Skin of body (tissue), 2 donors: ENCODE results near the gene LGR4. TPM values are rescaled to one million over a fixed set of nuclear protein-coding genes. Genes with fewer than 3 reads are reported as not detected.

ENCODE experiments used
- DNase-seq: peaks from one replicate; lab custom pipeline; 2025; lab: John Stamatoyannopoulos, UW
- total RNA-seq: library from RNA; depleted of rRNA; stranded (reverse); fragments of >200 nt; gene quantifications from one replicate; pipeline ENCODE4 v1.2.3, GENCODE V29; 2014

Gene LGR4
- total RNA-seq, 1 donor from 2014 or later: 142 TPM

GRCh38 chr11:27485930-27486773 lies 13.6 kb upstream of the LGR4 start:
- DNase-seq: peak; percentile 65

GRCh38 chr11:27482793-27483192 lies 10.2 kb upstream of the LGR4 start:
- DNase-seq: no peak

GRCh38 chr11:27481992-27482391 lies 9.4 kb upstream of the LGR4 start:
- no peak for DNase-seq

- no peak for DNase-seq
Measured at GRCh38 chr11:27477831-27478230, 5.2 kb upstream of the LGR4 start.

GRCh38 chr11:27477243-27477642 lies 4.7 kb upstream of the LGR4 start:
- DNase-seq: no peak

- DNase-seq: no peak
Measured at GRCh38 chr11:27475622-27476021, 3.0 kb upstream of the LGR4 start.

GRCh38 chr11:27473017-27473406 lies 422 bp upstream of the LGR4 start:
- peak; percentile 81 for DNase-seq

GRCh38 chr11:27471589-27472397 lies 797 bp downstream of the LGR4 start:
- DNase-seq: no peak

- DNase-seq: no peak
Measured at GRCh38 chr11:27470826-27471588, 1.6 kb downstream of the LGR4 start.

- no peak for DNase-seq
Measured at GRCh38 chr11:27470166-27470565, 2.4 kb downstream of the LGR4 start.

GRCh38 chr11:27468995-27469695 lies 3.4 kb downstream of the LGR4 start:
- DNase-seq: no peak

GRCh38 chr11:27468209-27468994 lies 4.2 kb downstream of the LGR4 start:
- DNase-seq: peak; percentile 37

- no peak for DNase-seq
Measured at GRCh38 chr11:27467181-27467913, 5.2 kb downstream of the LGR4 start.

GRCh38 chr11:27466363-27466762 lies 6.2 kb downstream of the LGR4 start:
- DNase-seq: no peak

GRCh38 chr11:27465629-27466028 lies 7.0 kb downstream of the LGR4 start:
- DNase-seq: no peak

- no peak for DNase-seq
Measured at GRCh38 chr11:27464909-27465308, 7.7 kb downstream of the LGR4 start.

GRCh38 chr11:27464289-27464696 lies 8.3 kb downstream of the LGR4 start:
- no peak for DNase-seq

GRCh38 chr11:27462543-27462942 lies 10.0 kb downstream of the LGR4 start:
- DNase-seq: no peak

GRCh38 chr11:27460158-27460978 lies 12.2 kb downstream of the LGR4 start:
- no peak for DNase-seq
